ENCODE measurements around the gene CTNND2.

The CTNND2 gene

GRCh38 chr5:11281842-11282241, 622.4 kb downstream of the CTNND2 start:
- Histone ChIP-seq H3K27me3 (ENCODE audit: insufficient read depth, low read depth) (no peaks in the 10 kb centered on the region), H3K4me3 (IDR thresholded peaks at IDR 0.05; ENCODE audit: insufficient read depth, low read depth, low read length) (no peak overlapping the region), H3K27ac (no peak overlapping the region), H3K4me2 (no peak overlapping the region), H3K4me1 (ENCODE audit: low read depth, poor library complexity, severe bottlenecking) (no peaks in the 10 kb centered on the region), H3K9ac (no peak overlapping the region), H2AFZ (ENCODE audit: low read depth) (no peak overlapping the region), H4K20me1 (ENCODE audit: insufficient read depth) (no peaks in the 10 kb centered on the region), H3K79me2 (ENCODE audit: insufficient read depth, low read depth) (no peaks in the 10 kb centered on the region), H3K36me3 (ENCODE audit: insufficient read depth) (no peaks in the 10 kb centered on the region)
- TF ChIP-seq CTCF (conservative IDR thresholded peaks at IDR 0.05; ENCODE audit: low read depth, low read length), result no peak

GRCh38 chr5:11277323-11277722, 626.9 kb downstream of the CTNND2 start:
- Histone ChIP-seq H3K79me2 (ENCODE audit: insufficient read depth, low read depth) (no peaks in the 10 kb centered on the region), H3K27ac (no peak overlapping the region), H3K9ac (no peak overlapping the region), H3K4me1 (ENCODE audit: low read depth, poor library complexity, severe bottlenecking) (no peaks in the 10 kb centered on the region), H3K36me3 (ENCODE audit: insufficient read depth) (no peaks in the 10 kb centered on the region), H3K4me2 (no peak overlapping the region), H3K27me3 (ENCODE audit: insufficient read depth, low read depth) (no peaks in the 10 kb centered on the region), H4K20me1 (ENCODE audit: insufficient read depth) (no peaks in the 10 kb centered on the region), H3K4me3 (IDR thresholded peaks at IDR 0.05; ENCODE audit: insufficient read depth, low read depth, low read length) (no peak overlapping the region), H2AFZ (ENCODE audit: low read depth) (no peak overlapping the region)
- no peak for TF ChIP-seq CTCF (conservative IDR thresholded peaks at IDR 0.05; ENCODE audit: low read depth, low read length)

- Histone ChIP-seq H2AFZ (ENCODE audit: low read depth) (no peak overlapping the region), H4K20me1 (ENCODE audit: insufficient read depth) (no peaks in the 10 kb centered on the region), H3K79me2 (ENCODE audit: insufficient read depth, low read depth) (no peaks in the 10 kb centered on the region), H3K27me3 (ENCODE audit: insufficient read depth, low read depth) (no peaks in the 10 kb centered on the region), H3K36me3 (ENCODE audit: insufficient read depth) (no peaks in the 10 kb centered on the region), H3K4me1 (ENCODE audit: low read depth, poor library complexity, severe bottlenecking) (no peaks in the 10 kb centered on the region), H3K4me2 (no peak overlapping the region), H3K27ac (no peak overlapping the region), H3K4me3 (IDR thresholded peaks at IDR 0.05; ENCODE audit: insufficient read depth, low read depth, low read length) (no peak overlapping the region), H3K9ac (no peak overlapping the region)
- no peak for TF ChIP-seq CTCF (conservative IDR thresholded peaks at IDR 0.05; ENCODE audit: low read depth, low read length)
These were observed 630.9 kb downstream of the CTNND2 start for GRCh38 chr5:11273180-11273903.

- Histone ChIP-seq H3K27me3 (ENCODE audit: insufficient read depth, low read depth) (no peaks in the 10 kb centered on the region), H3K27ac (no peak overlapping the region), H3K4me2 (no peak overlapping the region), H3K4me1 (ENCODE audit: low read depth, poor library complexity, severe bottlenecking) (no peaks in the 10 kb centered on the region), H3K4me3 (IDR thresholded peaks at IDR 0.05; ENCODE audit: insufficient read depth, low read depth, low read length) (no peak overlapping the region), H3K79me2 (ENCODE audit: insufficient read depth, low read depth) (no peaks in the 10 kb centered on the region), H2AFZ (ENCODE audit: low read depth) (no peak overlapping the region), H3K36me3 (ENCODE audit: insufficient read depth) (no peaks in the 10 kb centered on the region), H4K20me1 (ENCODE audit: insufficient read depth) (no peaks in the 10 kb centered on the region), H3K9ac (no peak overlapping the region)
- TF ChIP-seq CTCF (conservative IDR thresholded peaks at IDR 0.05; ENCODE audit: low read depth, low read length), result no peak
These were observed 634.7 kb downstream of the CTNND2 start for GRCh38 chr5:11269515-11269914.

Data from KMS-11 (cell line).